ENCODE results near the gene SLITRK4. TPM values are rescaled to one million over a fixed set of nuclear protein-coding genes. Genes with fewer than 3 reads are reported as not detected.

SLITRK4 gene, protein sequence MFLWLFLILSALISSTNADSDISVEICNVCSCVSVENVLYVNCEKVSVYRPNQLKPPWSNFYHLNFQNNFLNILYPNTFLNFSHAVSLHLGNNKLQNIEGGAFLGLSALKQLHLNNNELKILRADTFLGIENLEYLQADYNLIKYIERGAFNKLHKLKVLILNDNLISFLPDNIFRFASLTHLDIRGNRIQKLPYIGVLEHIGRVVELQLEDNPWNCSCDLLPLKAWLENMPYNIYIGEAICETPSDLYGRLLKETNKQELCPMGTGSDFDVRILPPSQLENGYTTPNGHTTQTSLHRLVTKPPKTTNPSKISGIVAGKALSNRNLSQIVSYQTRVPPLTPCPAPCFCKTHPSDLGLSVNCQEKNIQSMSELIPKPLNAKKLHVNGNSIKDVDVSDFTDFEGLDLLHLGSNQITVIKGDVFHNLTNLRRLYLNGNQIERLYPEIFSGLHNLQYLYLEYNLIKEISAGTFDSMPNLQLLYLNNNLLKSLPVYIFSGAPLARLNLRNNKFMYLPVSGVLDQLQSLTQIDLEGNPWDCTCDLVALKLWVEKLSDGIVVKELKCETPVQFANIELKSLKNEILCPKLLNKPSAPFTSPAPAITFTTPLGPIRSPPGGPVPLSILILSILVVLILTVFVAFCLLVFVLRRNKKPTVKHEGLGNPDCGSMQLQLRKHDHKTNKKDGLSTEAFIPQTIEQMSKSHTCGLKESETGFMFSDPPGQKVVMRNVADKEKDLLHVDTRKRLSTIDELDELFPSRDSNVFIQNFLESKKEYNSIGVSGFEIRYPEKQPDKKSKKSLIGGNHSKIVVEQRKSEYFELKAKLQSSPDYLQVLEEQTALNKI
- total RNA-seq (2022; extraction: Qiagen RNA extraction; ENCODE audit: low read depth): 0.02 TPM in 2 of 5 replicates, not detected in the others

DNA sequence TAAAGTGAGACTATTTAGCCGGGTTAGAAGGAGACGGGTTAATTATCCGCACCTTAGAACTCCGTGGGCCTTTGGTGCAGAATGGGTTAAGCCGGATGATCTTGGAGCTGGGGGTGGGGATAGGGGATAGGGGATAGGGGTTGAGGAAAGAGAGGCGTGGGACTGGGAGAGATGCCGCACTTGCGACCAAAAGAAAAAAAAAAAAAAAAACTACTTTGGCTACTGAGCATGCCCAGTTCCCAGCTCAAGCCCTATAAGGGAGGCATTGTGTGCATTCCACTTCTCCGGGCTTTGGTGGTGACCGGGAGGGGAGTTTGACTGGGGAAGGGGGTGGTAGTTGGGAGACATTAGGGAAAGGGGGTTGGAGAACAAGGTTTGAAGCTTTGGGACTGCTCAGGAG, at the start of gene SLITRK4:
TSS of gene SLITRK4 (minus strand) at position 187 of the 400 bp plus-strand sequence. CDS start 4,993 bp downstream, outside the sequence.

Other genes with a start within 250 kb of the SLITRK4 start
- not detected in 5 replicates for gene SPANXN3, start 118.6 kb downstream of the SLITRK4 start, total RNA-seq (2022; extraction: Qiagen RNA extraction; ENCODE audit: low read depth)
- not detected in 5 replicates for gene SPANXN2, start 84.7 kb upstream of the SLITRK4 start, total RNA-seq (2022; extraction: Qiagen RNA extraction; ENCODE audit: low read depth)
- not detected in 5 replicates for gene UBE2NL, start 248.0 kb upstream of the SLITRK4 start, total RNA-seq (2022; extraction: Qiagen RNA extraction; ENCODE audit: low read depth)